Measurements from ENCODE around the gene DCD. TPM values are rescaled to one million over a fixed set of nuclear protein-coding genes. Genes with fewer than 3 reads are reported as not detected.

The DCD gene
- not detected for total RNA-seq

GRCh38 chr12:54648265-54648664, at the start of gene DCD:
TSS of gene DCD (minus strand) at chr12:54648365. CDS start at chr12:54648303, 62 bp downstream.
- Histone ChIP-seq H3K4me1 (no peaks in the 10 kb centered on the region), H3K27ac (no peak within 1 kb of the TSS), H3K27me3 (no peaks in the 10 kb centered on the region), H3K4me3 (no peak within 1 kb of the TSS), H3K9me3 (no peaks in the 10 kb centered on the region), H3K9ac (ENCODE audit: low read depth in 2 of 2, low read length in 2 of 2) (no peak within 1 kb of the TSS), H3K36me3 (no peaks in the 10 kb centered on the region)
- intact Hi-C loops (cut with DNase I): no loop called here
- TF ChIP-seq CTCF (IDR thresholded peaks at IDR 0.05): no peak
- DNase-seq: no peak

GRCh38 chr12:54697851-54698250, 49.7 kb upstream of the DCD start:
- Histone ChIP-seq H3K9me3 (no peaks in the 10 kb centered on the region), H3K4me1 (no peaks in the 10 kb centered on the region), H3K27me3 (no peaks in the 10 kb centered on the region), H3K4me3 (no peak overlapping the region), H3K36me3 (no peaks in the 10 kb centered on the region), H3K9ac (ENCODE audit: low read depth in 2 of 2, low read length in 2 of 2) (no peak overlapping the region), H3K27ac (no peak overlapping the region)
- intact Hi-C loops (cut with DNase I): no loop called here
- DNase-seq: no peak
- no peak for TF ChIP-seq CTCF (IDR thresholded peaks at IDR 0.05)

GRCh38 chr12:54692353-54692752, 44.2 kb upstream of the DCD start:
- no peak overlapping the region for H3K4me3 ChIP-seq
- no peaks in the 10 kb centered on the region for H3K4me1 ChIP-seq
- H3K9me3 ChIP-seq: no peaks in the 10 kb centered on the region
- H3K36me3 ChIP-seq: no peaks in the 10 kb centered on the region
- no peak overlapping the region for H3K9ac ChIP-seq (ENCODE audit: low read depth in 2 of 2, low read length in 2 of 2)
- no peak overlapping the region for H3K27ac ChIP-seq
- intact Hi-C loops (cut with DNase I): no loop called here
- TF ChIP-seq CTCF (IDR thresholded peaks at IDR 0.05): no peak
- H3K27me3 ChIP-seq: no peaks in the 10 kb centered on the region
- no peak for DNase-seq

- no peaks in the 10 kb centered on the region for H3K27me3 ChIP-seq
- H3K4me3 ChIP-seq: no peak overlapping the region
- intact Hi-C loops (cut with DNase I): no loop called here
- H3K4me1 ChIP-seq: no peaks in the 10 kb centered on the region
- H3K27ac ChIP-seq: no peak overlapping the region
- no peak overlapping the region for H3K9ac ChIP-seq (ENCODE audit: low read depth in 2 of 2, low read length in 2 of 2)
- no peaks in the 10 kb centered on the region for H3K36me3 ChIP-seq
- H3K9me3 ChIP-seq: no peaks in the 10 kb centered on the region
- no peak for TF ChIP-seq CTCF (IDR thresholded peaks at IDR 0.05)
- no peak for DNase-seq
These were observed 41.8 kb upstream of the DCD start for GRCh38 chr12:54689984-54690383.

GRCh38 chr12:54689034-54689372, 40.8 kb upstream of the DCD start:
- Histone ChIP-seq H3K4me1 (no peaks in the 10 kb centered on the region), H3K9me3 (no peaks in the 10 kb centered on the region), H3K27me3 (no peaks in the 10 kb centered on the region), H3K9ac (ENCODE audit: low read depth in 2 of 2, low read length in 2 of 2) (no peak overlapping the region), H3K4me3 (no peak overlapping the region), H3K27ac (no peak overlapping the region), H3K36me3 (no peaks in the 10 kb centered on the region)
- TF ChIP-seq CTCF (IDR thresholded peaks at IDR 0.05): no peak
- intact Hi-C loops (cut with DNase I): no loop called here
- DNase-seq: no peak

Measured in colonic mucosa (tissue), 4 donors.